T-helper 2 cell treated with Interferon-gamma antibody and Interleukin-4, amounts not matched to agents 5 μg/mL and 100 μg/mL, for 36 hours (primary cell): ENCODE data around the gene NCCRP1.
A peak's percentile ranks its signal among the peaks of the same experiment; 100 is the strongest.
"Not testable (repeated sequence)": the region's sequence is repeated elsewhere in the genome, so short reads cannot be mapped to it uniquely, and the experiment has no call there.

Experiments used
- DNase-seq: peaks from one replicate; pipeline ENCODE4 v3.0.0; 2021; ENCODE audit warnings: low spot score
- H3K27ac Mint-ChIP-seq: one replicate; pipeline ENCODE4 v1.8.0; 2021; ENCODE audit warnings: mild to moderate bottlenecking, mixed read lengths
- H3K27me3 Mint-ChIP-seq: one replicate; pipeline ENCODE4 v1.8.0; 2021; ENCODE audit warnings: low read depth, mixed read lengths
- H3K36me3 Mint-ChIP-seq: one replicate; pipeline ENCODE4 v1.8.0; 2021; ENCODE audit warnings: low read depth, mixed read lengths
- H3K4me1 Mint-ChIP-seq: one replicate; pipeline ENCODE4 v1.8.0; 2021; ENCODE audit warnings: low read depth, mixed read lengths
- H3K4me3 Mint-ChIP-seq: one replicate; pipeline ENCODE4 v1.8.0; 2022; ENCODE audit warnings: mild to moderate bottlenecking, moderate library complexity, mixed read lengths
- H3K9me3 Mint-ChIP-seq: one replicate; pipeline ENCODE4 v1.8.0; 2021; ENCODE audit warnings: mixed read lengths

Gene NCCRP1

GRCh38 chr19:39200066-39200802 is 3.5 kb downstream of the NCCRP1 start:
- H3K9me3 Mint-ChIP-seq: no peaks in the 10 kb centered on the region
- no peak overlapping the region for H3K27ac Mint-ChIP-seq
- H3K4me3 Mint-ChIP-seq: no peak overlapping the region
- peaks cover 7% of the 10 kb centered on the region for H3K4me1 Mint-ChIP-seq
- H3K27me3 Mint-ChIP-seq: peaks cover 70% of the 10 kb centered on the region
- no peak for DNase-seq
- no peaks in the 10 kb centered on the region for H3K36me3 Mint-ChIP-seq

GRCh38 chr19:39200803-39201115 is 4.0 kb downstream of the NCCRP1 start:
- peaks cover 3% of the 10 kb centered on the region for H3K4me1 Mint-ChIP-seq
- DNase-seq: no peak
- no peaks in the 10 kb centered on the region for H3K36me3 Mint-ChIP-seq
- no peak overlapping the region for H3K27ac Mint-ChIP-seq
- H3K27me3 Mint-ChIP-seq: peaks cover 69% of the 10 kb centered on the region
- no peak overlapping the region for H3K4me3 Mint-ChIP-seq
- H3K9me3 Mint-ChIP-seq: no peaks in the 10 kb centered on the region

- no peaks in the 10 kb centered on the region for H3K9me3 Mint-ChIP-seq
- H3K4me1 Mint-ChIP-seq: no peaks in the 10 kb centered on the region
- no peak for DNase-seq
- no peak overlapping the region for H3K27ac Mint-ChIP-seq
- H3K4me3 Mint-ChIP-seq: no peak overlapping the region
- H3K36me3 Mint-ChIP-seq: no peaks in the 10 kb centered on the region
- peaks cover 56% of the 10 kb centered on the region for H3K27me3 Mint-ChIP-seq
Measured at GRCh38 chr19:39202998-39203355, 6.2 kb downstream of the NCCRP1 start.

DNA sequence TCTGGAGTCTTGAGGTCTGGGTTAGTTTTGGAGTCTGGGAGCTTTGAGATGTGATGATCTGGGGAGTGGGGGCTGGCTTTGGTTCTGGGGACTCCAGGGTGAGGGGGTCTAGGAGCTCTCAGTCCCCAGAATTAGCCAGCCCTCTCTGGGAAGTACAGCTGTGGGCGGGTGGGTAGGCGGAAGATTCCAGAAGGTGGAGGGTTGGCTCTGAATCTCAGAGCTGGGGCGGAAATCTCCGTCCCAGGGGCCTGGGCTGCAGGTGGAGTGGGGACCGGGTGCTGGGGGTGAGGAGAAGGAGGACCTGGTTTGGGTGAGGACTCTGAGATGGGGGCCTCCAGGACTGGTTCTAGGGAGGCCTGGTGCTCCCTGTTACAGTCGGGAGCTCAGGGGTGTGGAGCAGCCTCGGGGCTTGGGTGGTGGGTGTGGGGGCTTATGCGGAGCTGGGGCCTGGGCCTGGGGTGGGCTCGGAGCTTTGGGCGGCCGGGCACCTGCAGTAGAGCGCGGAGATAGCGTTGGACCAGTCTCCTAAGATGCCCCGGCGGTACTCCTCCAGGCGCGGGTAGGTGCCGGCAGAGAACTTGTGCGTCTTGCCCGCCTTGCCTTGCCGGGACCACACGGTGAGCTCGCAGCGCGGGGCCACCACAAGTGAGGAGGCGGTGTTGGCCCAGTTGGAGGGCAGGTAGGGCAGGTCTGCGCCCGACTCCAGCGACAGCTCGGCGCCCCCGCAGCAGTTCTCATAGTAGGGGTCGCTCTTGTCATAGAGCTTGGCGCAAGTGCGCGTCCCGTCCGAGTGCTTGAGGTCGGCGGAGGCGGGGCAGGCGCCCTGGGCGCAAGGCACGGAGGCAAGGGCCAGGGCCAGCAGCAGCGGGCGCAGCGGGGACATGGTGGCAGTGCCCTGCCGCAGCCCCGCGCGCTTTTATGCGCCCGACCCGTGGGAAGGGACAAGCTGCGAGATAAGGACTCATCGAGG is 6.9 kb downstream of the NCCRP1 start, which contains the start of gene SYCN:
TSS of gene SYCN (minus strand) at position 892 of the 970 bp plus-strand sequence. CDS start at position 883, 9 bp downstream.
- Mint-ChIP-seq H3K4me1 (no peaks in the 10 kb centered on the region), H3K36me3 (no peaks in the 10 kb centered on the region), H3K4me3 (no peak within 1 kb of the TSS), H3K27ac (no peak within 1 kb of the TSS), H3K9me3 (no peaks in the 10 kb centered on the region), H3K27me3 (peaks cover 50% of the 10 kb centered on the region)
- no peak for DNase-seq

DNA sequence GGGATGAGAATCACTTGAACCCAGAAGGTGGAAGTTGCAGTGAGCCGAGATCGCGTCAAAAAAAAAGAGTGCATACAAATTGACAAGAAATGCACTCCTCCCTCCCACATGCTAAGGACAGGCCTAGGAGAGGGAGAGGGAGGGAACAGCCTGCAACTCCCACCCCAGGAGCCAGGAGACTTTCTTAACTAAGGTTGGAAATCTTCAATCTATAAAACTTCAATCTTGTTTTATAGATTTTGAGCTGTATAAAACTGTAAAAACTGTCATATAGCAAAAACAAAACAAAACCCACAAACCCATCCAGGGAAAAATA is 8.6 kb downstream of the NCCRP1 start:
- H3K36me3 Mint-ChIP-seq: no peaks in the 10 kb centered on the region
- no peak overlapping the region for H3K4me3 Mint-ChIP-seq
- H3K27me3 Mint-ChIP-seq: peaks cover 44% of the 10 kb centered on the region
- no peak for DNase-seq
- no peak overlapping the region for H3K27ac Mint-ChIP-seq
- no peaks in the 10 kb centered on the region for H3K9me3 Mint-ChIP-seq
- no peaks in the 10 kb centered on the region for H3K4me1 Mint-ChIP-seq

- no peaks in the 10 kb centered on the region for H3K36me3 Mint-ChIP-seq
- H3K27ac Mint-ChIP-seq: no peak overlapping the region
- H3K4me1 Mint-ChIP-seq: no peaks in the 10 kb centered on the region
- no peaks in the 10 kb centered on the region for H3K9me3 Mint-ChIP-seq
- no peak overlapping the region for H3K4me3 Mint-ChIP-seq
- peaks cover 37% of the 10 kb centered on the region for H3K27me3 Mint-ChIP-seq
- no peak for DNase-seq
Measured at GRCh38 chr19:39206122-39206521, 9.4 kb downstream of the NCCRP1 start.

GRCh38 chr19:39207293-39207836 is 10.6 kb downstream of the NCCRP1 start:
- Mint-ChIP-seq H3K36me3 (no peaks in the 10 kb centered on the region), H3K27me3 (peaks cover 31% of the 10 kb centered on the region), H3K27ac (no peak overlapping the region), H3K4me3 (no peak overlapping the region), H3K4me1 (no peaks in the 10 kb centered on the region), H3K9me3 (no peaks in the 10 kb centered on the region)
- DNase-seq: no peak

GRCh38 chr19:39208175-39208795 is 11.5 kb downstream of the NCCRP1 start:
- Mint-ChIP-seq H3K4me1 (no peaks in the 10 kb centered on the region), H3K9me3 (no peaks in the 10 kb centered on the region), H3K4me3 (no peak overlapping the region), H3K36me3 (no peaks in the 10 kb centered on the region), H3K27me3 (peaks cover 23% of the 10 kb centered on the region), H3K27ac (no peak overlapping the region)
- no peak for DNase-seq

DNA sequence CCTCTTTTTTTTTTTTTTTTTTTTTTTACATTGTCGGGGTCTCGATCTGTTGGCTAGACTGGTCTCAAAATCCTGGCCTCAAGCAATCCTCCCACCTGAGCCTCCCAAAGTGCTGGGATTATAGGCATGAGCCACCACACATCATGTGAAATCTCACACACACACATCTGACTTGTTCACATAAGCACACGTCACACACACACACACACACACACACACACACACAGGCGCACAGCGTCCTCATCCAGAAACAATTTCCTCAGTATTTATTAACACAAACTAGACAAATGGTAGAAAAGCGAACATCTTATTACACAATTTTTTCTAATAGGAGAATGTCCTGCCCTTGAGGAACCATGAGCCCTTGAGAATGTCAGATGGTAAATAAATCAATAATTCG is 12.4 kb downstream of the NCCRP1 start:
- no peaks in the 10 kb centered on the region for H3K36me3 Mint-ChIP-seq
- no peak overlapping the region for H3K27ac Mint-ChIP-seq
- no peak for DNase-seq
- H3K4me1 Mint-ChIP-seq: no peaks in the 10 kb centered on the region
- H3K9me3 Mint-ChIP-seq: no peaks in the 10 kb centered on the region
- peaks cover 16% of the 10 kb centered on the region for H3K27me3 Mint-ChIP-seq
- H3K4me3 Mint-ChIP-seq: no peak overlapping the region

GRCh38 chr19:39211731-39212374 is 15.1 kb downstream of the NCCRP1 start:
- H3K9me3 Mint-ChIP-seq: no peaks in the 10 kb centered on the region
- no peaks in the 10 kb centered on the region for H3K4me1 Mint-ChIP-seq
- peaks cover 5% of the 10 kb centered on the region for H3K27me3 Mint-ChIP-seq
- no peaks in the 10 kb centered on the region for H3K36me3 Mint-ChIP-seq
- H3K27ac Mint-ChIP-seq: no peak overlapping the region
- no peak for DNase-seq
- H3K4me3 Mint-ChIP-seq: no peak overlapping the region

DNA sequence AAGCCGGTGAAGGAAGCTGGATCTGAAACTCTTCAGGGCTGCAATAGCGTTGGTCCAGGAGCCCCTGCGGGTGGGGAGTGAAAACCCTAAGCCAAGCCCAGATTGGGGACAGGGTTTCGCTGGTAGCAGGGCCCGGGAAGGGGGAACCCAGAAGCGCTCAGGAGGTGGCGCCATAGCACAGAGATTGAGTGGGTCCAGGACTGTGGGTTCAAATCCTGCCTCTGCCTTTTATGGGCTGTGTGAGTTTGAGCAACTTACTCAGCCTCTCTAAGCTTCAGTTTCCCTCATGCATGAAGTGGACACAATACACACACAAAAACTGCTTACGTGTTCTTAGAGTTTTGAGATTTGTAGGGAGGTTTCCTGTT is 15.6 kb downstream of the NCCRP1 start:
- Mint-ChIP-seq H3K27ac (no peak overlapping the region), H3K4me3 (no peak overlapping the region), H3K27me3 (peaks cover 10% of the 10 kb centered on the region), H3K4me1 (no peaks in the 10 kb centered on the region), H3K9me3 (no peaks in the 10 kb centered on the region), H3K36me3 (no peaks in the 10 kb centered on the region)
- peak; percentile 34 for DNase-seq

DNA sequence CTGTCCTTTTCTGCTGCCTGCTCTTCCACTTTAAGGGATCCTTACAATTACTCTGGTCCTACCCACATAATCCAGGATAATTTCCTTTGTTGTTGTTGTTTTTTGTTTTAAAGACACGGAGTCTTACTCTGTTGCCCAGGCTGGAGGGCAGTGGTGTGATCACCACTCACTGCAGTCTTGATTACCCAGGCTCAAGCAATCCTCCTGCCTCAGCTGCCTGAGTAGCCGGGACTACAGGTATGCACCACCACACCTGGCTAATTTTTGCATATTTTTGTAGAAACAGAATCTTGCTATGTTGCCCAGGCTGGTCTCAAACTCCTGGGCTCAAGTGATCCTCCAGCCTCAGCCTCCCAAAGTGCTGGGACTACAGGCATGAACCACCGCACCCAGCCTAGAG is 18.6 kb downstream of the NCCRP1 start:
- H3K27ac Mint-ChIP-seq, H3K4me3 Mint-ChIP-seq, H3K9me3 Mint-ChIP-seq, H3K36me3 Mint-ChIP-seq, H3K4me1 Mint-ChIP-seq, DNase-seq: not testable (repeated sequence)
- peaks cover 12% of the 10 kb centered on the region for H3K27me3 Mint-ChIP-seq

GRCh38 chr19:39217094-39217493 is 20.3 kb downstream of the NCCRP1 start:
- Mint-ChIP-seq H3K9me3 (no peaks in the 10 kb centered on the region), H3K27me3 (peaks cover 12% of the 10 kb centered on the region), H3K4me1 (no peaks in the 10 kb centered on the region), H3K36me3 (no peaks in the 10 kb centered on the region), H3K27ac (no peak overlapping the region), H3K4me3 (no peak overlapping the region)
- DNase-seq: no peak
